ENCODE measurements around the gene ACIN1.

- TF ChIP-seq POLR2AphosphoS5 (IDR thresholded peaks at IDR 0.05; ENCODE audit: borderline replicate concordance, low read depth, low read length) (no peak), EZH2 (IDR thresholded peaks at IDR 0.05) (no peak)
Observed at GRCh38 chr14:23106747-23107045, 11.8 kb upstream of the ACIN1 start.
